ENCODE results near the gene CETP. TPM values are rescaled to one million over a fixed set of nuclear protein-coding genes. Genes with fewer than 3 reads are reported as not detected.

CETP gene
- total RNA-seq, 4 donors from 2014 or later: 0.19 to 1.2 (median 0.52) TPM; not detected in 1

DNA sequence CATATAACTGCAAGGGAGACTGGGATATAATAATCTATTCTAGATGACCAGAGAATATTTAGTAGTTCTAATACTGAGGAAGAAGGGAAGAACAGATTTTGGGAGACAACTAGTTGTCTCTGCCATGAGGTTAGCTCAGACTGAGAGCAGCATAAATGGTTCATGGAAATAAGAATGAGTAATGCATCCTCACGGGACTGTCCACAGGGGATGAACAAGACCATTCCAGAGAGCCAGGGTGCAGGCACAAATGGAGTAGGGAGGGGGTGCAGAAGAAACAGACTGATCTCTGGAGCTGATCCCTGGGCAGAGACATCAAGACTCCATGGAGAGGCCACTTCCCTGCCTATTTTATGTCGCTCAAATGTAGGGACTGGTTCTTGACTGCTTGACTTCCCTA, 58.0 kb downstream of the CETP start:
- Histone ChIP-seq H3K4me1 (no peaks in the 10 kb centered on the region), H3K36me3 (peaks cover 19 to 74% (median 63%) of the 10 kb centered on the region in 4 donors), H3K4me3 (no peak overlapping the region), H3K9me3 (no peaks in the 10 kb centered on the region), H3K27ac (replicated peaks in 1 of 4) (no peak overlapping the region), H3K27me3 (no peaks in the 10 kb centered on the region)
- WGBS: 72% methylated on average over 2 of the region's 2 CpGs
- TF ChIP-seq EP300 (IDR thresholded peaks at IDR 0.05) (no peak), POLR2A (IDR thresholded peaks at IDR 0.05; ENCODE audit: low read depth) (no peak), POLR2AphosphoS5 (IDR thresholded peaks at IDR 0.05) (no peak)
- TF ChIP-seq, protein P1, sequence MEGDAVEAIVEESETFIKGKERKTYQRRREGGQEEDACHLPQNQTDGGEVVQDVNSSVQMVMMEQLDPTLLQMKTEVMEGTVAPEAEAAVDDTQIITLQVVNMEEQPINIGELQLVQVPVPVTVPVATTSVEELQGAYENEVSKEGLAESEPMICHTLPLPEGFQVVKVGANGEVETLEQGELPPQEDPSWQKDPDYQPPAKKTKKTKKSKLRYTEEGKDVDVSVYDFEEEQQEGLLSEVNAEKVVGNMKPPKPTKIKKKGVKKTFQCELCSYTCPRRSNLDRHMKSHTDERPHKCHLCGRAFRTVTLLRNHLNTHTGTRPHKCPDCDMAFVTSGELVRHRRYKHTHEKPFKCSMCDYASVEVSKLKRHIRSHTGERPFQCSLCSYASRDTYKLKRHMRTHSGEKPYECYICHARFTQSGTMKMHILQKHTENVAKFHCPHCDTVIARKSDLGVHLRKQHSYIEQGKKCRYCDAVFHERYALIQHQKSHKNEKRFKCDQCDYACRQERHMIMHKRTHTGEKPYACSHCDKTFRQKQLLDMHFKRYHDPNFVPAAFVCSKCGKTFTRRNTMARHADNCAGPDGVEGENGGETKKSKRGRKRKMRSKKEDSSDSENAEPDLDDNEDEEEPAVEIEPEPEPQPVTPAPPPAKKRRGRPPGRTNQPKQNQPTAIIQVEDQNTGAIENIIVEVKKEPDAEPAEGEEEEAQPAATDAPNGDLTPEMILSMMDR (IDR thresholded peaks at IDR 0.05): no peak
- no peak for DNase-seq (ENCODE audit: extremely low spot score)
- intact Hi-C loops (cut with DNase I): no loop called here

DNA sequence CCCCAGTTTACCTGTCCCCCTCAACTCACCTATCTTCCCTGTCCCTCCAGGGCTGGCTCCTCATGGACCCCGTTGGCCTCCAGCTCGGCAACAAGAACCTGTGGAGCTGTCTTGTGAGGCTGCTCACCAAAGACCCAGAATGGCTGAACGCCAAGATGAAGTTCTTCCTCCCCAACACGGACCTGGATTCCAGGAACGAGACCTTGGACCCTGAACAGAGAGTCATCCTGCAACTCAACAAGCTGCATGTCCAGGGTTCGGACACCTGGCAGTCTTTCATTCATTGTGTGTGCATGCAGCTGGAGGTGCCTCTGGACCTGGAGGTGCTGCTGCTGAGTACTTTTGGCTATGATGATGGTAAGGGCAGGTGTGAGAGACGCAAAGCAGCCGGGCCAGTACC, 58.9 kb downstream of the CETP start:
- no peaks in the 10 kb centered on the region for H3K27me3 ChIP-seq
- intact Hi-C loops (cut with DNase I): no loop called here
- H3K9me3 ChIP-seq: no peaks in the 10 kb centered on the region
- DNase-seq (ENCODE audit: extremely low spot score): no peak
- H3K4me1 ChIP-seq: no peaks in the 10 kb centered on the region
- H3K27ac ChIP-seq (replicated peaks in 1 of 4): no peak overlapping the region
- H3K4me3 ChIP-seq: no peak overlapping the region
- TF ChIP-seq POLR2AphosphoS5 (IDR thresholded peaks at IDR 0.05): no peak
- TF ChIP-seq EP300 (IDR thresholded peaks at IDR 0.05): no peak
- TF ChIP-seq, protein P1 (IDR thresholded peaks at IDR 0.05): no peak
- no peak for TF ChIP-seq POLR2A (IDR thresholded peaks at IDR 0.05; ENCODE audit: low read depth)
- 98% methylated on average over 6 of the region's 8 CpGs for WGBS
- H3K36me3 ChIP-seq: peaks cover 19 to 82% (median 65%) of the 10 kb centered on the region in 4 donors

DNA sequence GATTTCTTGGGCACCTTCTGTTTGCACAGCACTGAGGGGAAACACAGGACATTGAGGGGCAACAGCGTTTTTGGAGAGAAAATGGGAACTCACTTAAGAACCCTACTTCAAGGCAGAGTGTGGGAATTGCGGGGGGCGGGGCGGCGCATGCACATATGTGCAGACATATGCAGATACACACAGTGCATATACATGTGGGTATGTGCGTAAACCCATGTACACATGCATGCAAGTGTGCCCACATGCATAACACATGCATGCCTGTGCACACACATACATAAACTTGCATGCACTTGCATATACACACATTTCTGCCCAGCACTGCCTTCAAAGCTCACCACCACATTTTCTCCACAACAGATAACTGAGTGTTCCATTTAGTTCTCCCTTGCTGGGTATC, 60.0 kb downstream of the CETP start:
- 98% methylated on average over 6 of the region's 6 CpGs for WGBS
- TF ChIP-seq EP300 (IDR thresholded peaks at IDR 0.05) (no peak), POLR2AphosphoS5 (IDR thresholded peaks at IDR 0.05) (no peak), POLR2A (IDR thresholded peaks at IDR 0.05; ENCODE audit: low read depth) (no peak)
- TF ChIP-seq, protein P1 (IDR thresholded peaks at IDR 0.05): no peak
- H3K36me3 ChIP-seq: peaks cover 19 to 93% (median 70%) of the 10 kb centered on the region in 4 donors
- H3K4me3 ChIP-seq: no peak overlapping the region
- H3K27me3 ChIP-seq: no peaks in the 10 kb centered on the region
- H3K27ac ChIP-seq (replicated peaks in 1 of 4): no peak overlapping the region
- no peak for DNase-seq (ENCODE audit: extremely low spot score)
- no peaks in the 10 kb centered on the region for H3K9me3 ChIP-seq
- intact Hi-C loops (cut with DNase I): no loop called here
- H3K4me1 ChIP-seq: no peaks in the 10 kb centered on the region

DNA sequence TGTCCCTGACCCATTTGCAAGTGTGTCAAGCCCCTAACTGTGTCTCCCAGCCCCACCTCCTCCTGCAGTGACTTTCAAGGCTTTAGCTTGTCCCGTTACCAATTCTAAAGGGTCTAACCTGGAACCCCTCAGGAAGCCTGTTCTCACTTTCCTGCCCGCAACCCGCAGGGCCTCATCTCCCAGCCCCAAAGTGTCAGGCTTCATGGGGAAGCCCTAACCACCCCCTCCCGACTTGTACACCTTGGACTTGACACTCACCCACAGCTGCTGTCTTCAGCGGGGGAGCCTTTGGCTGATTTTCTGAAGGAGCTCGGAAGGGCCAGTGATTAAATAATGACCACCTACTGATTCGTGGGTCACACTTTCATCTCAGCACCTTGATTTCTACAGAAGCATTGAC, 60.7 kb downstream of the CETP start:
- Histone ChIP-seq H3K4me3 (no peak overlapping the region), H3K27ac (replicated peaks in 1 of 4) (no peak overlapping the region), H3K36me3 (peaks cover 19 to 89% (median 64%) of the 10 kb centered on the region in 4 donors), H3K27me3 (no peaks in the 10 kb centered on the region), H3K9me3 (no peaks in the 10 kb centered on the region), H3K4me1 (no peaks in the 10 kb centered on the region)
- 82% methylated on average over 6 of the region's 7 CpGs for WGBS
- DNase-seq (ENCODE audit: extremely low spot score): no peak
- intact Hi-C loops (cut with DNase I): no loop called here
- no peak for TF ChIP-seq POLR2A (IDR thresholded peaks at IDR 0.05; ENCODE audit: low read depth)
- no peak for TF ChIP-seq POLR2AphosphoS5 (IDR thresholded peaks at IDR 0.05)
- no peak for TF ChIP-seq EP300 (IDR thresholded peaks at IDR 0.05)
- TF ChIP-seq, protein P1 (IDR thresholded peaks at IDR 0.05): no peak
